ENCODE measurements around the gene FAM9C.

FAM9C gene

GRCh38 chrX:13015536-13016236 is 28.7 kb downstream of the FAM9C start:
- H3K4me1 ChIP-seq (ENCODE audit: control insufficient read depth, insufficient read depth, low read length): peaks cover 4% of the 10 kb centered on the region; the same call in 1 of the 2 replicates
- no peaks in the 10 kb centered on the region for H3K36me3 ChIP-seq (ENCODE audit: control insufficient read depth in 2 of 2, insufficient read depth in 1 of 2, low read length in 2 of 2)
- TF ChIP-seq ZNF777 (tag by site-specific recombination; IDR thresholded peaks at IDR 0.05; ENCODE audit: borderline replicate concordance) (no peak), ZFP3 (tag by site-specific recombination; IDR thresholded peaks at IDR 0.05; ENCODE audit: low read depth) (no peak), GLI2 (tag by site-specific recombination; IDR thresholded peaks at IDR 0.05; ENCODE audit: borderline replicate concordance, low read depth) (no peak), EGR2 (tag by site-specific recombination; IDR thresholded peaks at IDR 0.05; ENCODE audit: low read depth) (no peak), ZFP41 (tag by site-specific recombination; IDR thresholded peaks at IDR 0.05; ENCODE audit: borderline replicate concordance) (no peak), ZNF544 (tag by site-specific recombination; IDR thresholded peaks at IDR 0.05) (no peak), ZNF629 (tag by site-specific recombination; IDR thresholded peaks at IDR 0.05) (no peak)
- TF ChIP-seq, protein P1, sequence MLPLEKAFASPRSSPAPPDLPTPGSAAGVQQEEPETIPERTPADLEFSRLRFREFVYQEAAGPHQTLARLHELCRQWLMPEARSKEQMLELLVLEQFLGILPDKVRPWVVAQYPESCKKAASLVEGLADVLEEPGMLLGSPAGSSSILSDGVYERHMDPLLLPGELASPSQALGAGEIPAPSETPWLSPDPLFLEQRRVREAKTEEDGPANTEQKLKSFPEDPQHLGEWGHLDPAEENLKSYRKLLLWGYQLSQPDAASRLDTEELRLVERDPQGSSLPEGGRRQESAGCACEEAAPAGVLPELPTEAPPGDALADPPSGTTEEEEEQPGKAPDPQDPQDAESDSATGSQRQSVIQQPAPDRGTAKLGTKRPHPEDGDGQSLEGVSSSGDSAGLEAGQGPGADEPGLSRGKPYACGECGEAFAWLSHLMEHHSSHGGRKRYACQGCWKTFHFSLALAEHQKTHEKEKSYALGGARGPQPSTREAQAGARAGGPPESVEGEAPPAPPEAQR (tag by site-specific recombination; IDR thresholded peaks at IDR 0.05): no peak
- TF ChIP-seq, protein P2, sequence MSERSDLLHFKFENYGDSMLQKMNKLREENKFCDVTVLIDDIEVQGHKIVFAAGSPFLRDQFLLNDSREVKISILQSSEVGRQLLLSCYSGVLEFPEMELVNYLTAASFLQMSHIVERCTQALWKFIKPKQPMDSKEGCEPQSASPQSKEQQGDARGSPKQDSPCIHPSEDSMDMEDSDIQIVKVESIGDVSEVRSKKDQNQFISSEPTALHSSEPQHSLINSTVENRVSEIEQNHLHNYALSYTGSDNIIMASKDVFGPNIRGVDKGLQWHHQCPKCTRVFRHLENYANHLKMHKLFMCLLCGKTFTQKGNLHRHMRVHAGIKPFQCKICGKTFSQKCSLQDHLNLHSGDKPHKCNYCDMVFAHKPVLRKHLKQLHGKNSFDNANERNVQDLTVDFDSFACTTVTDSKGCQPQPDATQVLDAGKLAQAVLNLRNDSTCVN (tag by site-specific recombination; optimal IDR thresholded peaks at IDR 0.05): no peak
- ChIA-PET CTCF (no interaction called here), POLR2A (interaction anchor here (0.7 kb wide), 2 partner anchors 360 to 452 kb away, joined by 6 to 7 read pairs; no protein-coding TSS in a partner anchor)
- H3K27ac ChIP-seq (ENCODE audit: extremely low read depth, low read depth, low read length): no peak overlapping the region
- no peak overlapping the region for H3K4me3 ChIP-seq (ENCODE audit: low read depth, low read length)
- H3K9me3 ChIP-seq (ENCODE audit: control insufficient read depth, insufficient read depth, low read depth, low read length): no peaks in the 10 kb centered on the region

DNA sequence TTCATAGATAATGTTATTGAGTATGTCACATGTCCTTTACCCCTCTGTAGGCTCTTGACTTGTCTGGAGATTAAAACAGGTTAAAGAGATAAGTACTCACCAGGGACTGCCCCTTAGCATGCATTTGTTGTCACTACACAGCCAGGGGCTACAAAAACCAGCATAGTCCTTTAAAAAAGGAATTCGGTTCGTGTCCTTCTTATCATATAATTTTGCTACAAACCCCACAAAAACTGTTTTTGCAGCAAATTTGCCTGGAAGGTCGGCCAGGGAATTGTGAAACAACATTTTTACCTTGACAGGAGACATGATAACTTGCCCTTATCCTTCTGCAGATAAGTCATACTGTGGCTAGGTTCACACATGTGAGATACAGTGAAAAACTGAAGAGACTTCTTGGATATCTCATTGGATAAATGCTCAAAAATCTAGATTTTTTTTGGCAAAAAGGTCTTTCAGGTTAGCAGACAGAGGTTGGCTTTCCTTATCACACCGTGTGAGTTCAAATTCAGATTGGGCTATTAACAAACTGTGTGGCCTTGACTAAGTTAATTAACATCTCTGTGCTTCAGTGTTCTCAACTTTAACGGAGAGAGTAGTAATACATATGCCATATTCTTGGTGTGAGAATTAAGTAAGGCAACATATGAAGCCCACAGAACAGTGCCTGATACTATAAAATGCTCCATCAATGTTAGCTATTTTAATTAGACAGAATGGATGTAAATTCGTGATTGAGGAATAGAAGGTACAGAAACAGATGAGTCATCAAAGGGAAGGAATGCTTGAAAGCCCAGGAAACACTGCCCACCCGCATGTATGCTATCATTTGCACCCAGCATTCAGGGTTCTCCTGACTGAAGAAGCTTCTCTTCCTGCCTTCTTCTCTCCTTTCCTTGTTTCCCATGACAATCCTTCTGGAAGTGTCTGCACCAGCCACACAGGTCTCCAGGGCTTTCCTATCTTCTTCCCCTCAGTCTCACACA is 30.0 kb downstream of the FAM9C start:
- H3K9me3 ChIP-seq (ENCODE audit: control insufficient read depth, insufficient read depth, low read depth, low read length): no peaks in the 10 kb centered on the region
- ChIA-PET CTCF (interaction anchor here (1.0 to 1.7 kb wide), 2 partner anchors 8 to 68 kb away, joined by 3 to 5 read pairs; no protein-coding TSS in a partner anchor), POLR2A (interaction anchor here (1.3 kb wide), 1 partner anchor 36 kb away, joined by 4 read pairs; no protein-coding TSS in a partner anchor)
- H3K4me3 ChIP-seq (ENCODE audit: low read depth, low read length): no peak overlapping the region
- H3K27ac ChIP-seq (ENCODE audit: extremely low read depth, low read depth, low read length): no peak overlapping the region
- H3K4me1 ChIP-seq (ENCODE audit: control insufficient read depth, insufficient read depth, low read length): peaks cover 4% of the 10 kb centered on the region; the same call in 1 of the 2 replicates
- H3K36me3 ChIP-seq (ENCODE audit: control insufficient read depth in 2 of 2, insufficient read depth in 1 of 2, low read length in 2 of 2): no peaks in the 10 kb centered on the region
- TF ChIP-seq ZNF521 (tag by site-specific recombination; IDR thresholded peaks at IDR 0.05) (no peak), ZNF513 (tag by site-specific recombination; IDR thresholded peaks at IDR 0.05) (no peak), ZNF2 (tag by site-specific recombination; IDR thresholded peaks at IDR 0.05) (no peak), ZNF768 (tag by site-specific recombination; IDR thresholded peaks at IDR 0.05) (peak; percentile 12; the same call in 1 of the 2 replicates), KLF7 (tag by site-specific recombination; IDR thresholded peaks at IDR 0.05; ENCODE audit: borderline replicate concordance) (no peak), ZNF223 (tag by site-specific recombination; IDR thresholded peaks at IDR 0.05) (no peak), TRIM28 (IDR thresholded peaks at IDR 0.05; ENCODE audit: borderline replicate concordance, low read length) (0 out of 2 replicates have a peak, but pooled peaks have one; percentile 24)
